Calu3 (cell line): ENCODE results near the gene FRMPD2. TPM values are rescaled to one million over a fixed set of nuclear protein-coding genes. Genes with fewer than 3 reads are reported as not detected.

Experiments used
- BruUV-seq: library from RNA; stranded (reverse); fragments of 400-500 nt; replicated peaks from 2 replicates; lab custom pipeline; 2021; lab: Mats Ljungman, UMichigan
- CTCF ChIA-PET: fragments of 300-600 bp; sonication (Branson Sonifier 250); formaldehyde crosslinking; loops from one replicate; lab custom pipeline; 2022; ENCODE audit warnings: antibody characterized with exemption; lab: Charles Lee
- DNase-seq: peaks from one replicate; pipeline ENCODE4 v3.0.0; 2022
- H3K27ac Mint-ChIP-seq: one replicate; pipeline ENCODE4 v1.8.0; 2022; ENCODE audit warnings: mixed read lengths; ENCODE audit not compliant: unreplicated experiment
- H3K27me3 Mint-ChIP-seq: one replicate; pipeline ENCODE4 v1.8.0; 2022; ENCODE audit warnings: mixed read lengths; ENCODE audit not compliant: unreplicated experiment
- H3K36me3 Mint-ChIP-seq: one replicate; pipeline ENCODE4 v1.8.0; 2022; ENCODE audit warnings: mild to moderate bottlenecking, moderate library complexity, mixed read lengths; ENCODE audit not compliant: insufficient read depth, unreplicated experiment
- H3K4me1 Mint-ChIP-seq: one replicate; pipeline ENCODE4 v1.8.0; 2022; ENCODE audit warnings: mild to moderate bottlenecking, low read depth, mixed read lengths; ENCODE audit not compliant: unreplicated experiment
- H3K4me3 Mint-ChIP-seq: one replicate; pipeline ENCODE4 v1.8.0; 2022; ENCODE audit warnings: mild to moderate bottlenecking, low read depth, moderate library complexity, mixed read lengths; ENCODE audit not compliant: unreplicated experiment
- H3K9me3 Mint-ChIP-seq: one replicate; pipeline ENCODE4 v1.8.0; 2022; ENCODE audit warnings: low read depth, mixed read lengths; ENCODE audit not compliant: unreplicated experiment
- intact Hi-C: fragments of 100-400 bp; cut with micrococcal nuclease; formaldehyde crosslinking; loops from one replicate; pipeline ENCODE4 v1.10.0; 2022; ENCODE audit not compliant: unreplicated experiment
- total RNA-seq: library from RNA; stranded (reverse); gene quantifications from 2 replicates; pipeline ENCODE4 v1.2.3, GENCODE V29; 2022
- TF ChIP-seq, protein P1 (sequence below): fragments of 200-600 bp; IDR thresholded peaks from one replicate; pipeline ENCODE4 v1.8.0; 2022; ENCODE audit warnings: antibody characterized with exemption; ENCODE audit not compliant: unreplicated experiment

The FRMPD2 gene
- total RNA-seq, 1 experiment from 2014 or later, result 1.9 TPM

- no peaks in the 10 kb centered on the region for H3K36me3 Mint-ChIP-seq
- TF ChIP-seq, protein P1, sequence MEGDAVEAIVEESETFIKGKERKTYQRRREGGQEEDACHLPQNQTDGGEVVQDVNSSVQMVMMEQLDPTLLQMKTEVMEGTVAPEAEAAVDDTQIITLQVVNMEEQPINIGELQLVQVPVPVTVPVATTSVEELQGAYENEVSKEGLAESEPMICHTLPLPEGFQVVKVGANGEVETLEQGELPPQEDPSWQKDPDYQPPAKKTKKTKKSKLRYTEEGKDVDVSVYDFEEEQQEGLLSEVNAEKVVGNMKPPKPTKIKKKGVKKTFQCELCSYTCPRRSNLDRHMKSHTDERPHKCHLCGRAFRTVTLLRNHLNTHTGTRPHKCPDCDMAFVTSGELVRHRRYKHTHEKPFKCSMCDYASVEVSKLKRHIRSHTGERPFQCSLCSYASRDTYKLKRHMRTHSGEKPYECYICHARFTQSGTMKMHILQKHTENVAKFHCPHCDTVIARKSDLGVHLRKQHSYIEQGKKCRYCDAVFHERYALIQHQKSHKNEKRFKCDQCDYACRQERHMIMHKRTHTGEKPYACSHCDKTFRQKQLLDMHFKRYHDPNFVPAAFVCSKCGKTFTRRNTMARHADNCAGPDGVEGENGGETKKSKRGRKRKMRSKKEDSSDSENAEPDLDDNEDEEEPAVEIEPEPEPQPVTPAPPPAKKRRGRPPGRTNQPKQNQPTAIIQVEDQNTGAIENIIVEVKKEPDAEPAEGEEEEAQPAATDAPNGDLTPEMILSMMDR, result no peak
- CTCF ChIA-PET, result no interaction called here
- no peak for DNase-seq
- BruUV-seq, result no TSS peak
- intact Hi-C loops, result no loop called here
- no peaks in the 10 kb centered on the region for H3K4me1 Mint-ChIP-seq
- no peak overlapping the region for H3K4me3 Mint-ChIP-seq
- H3K27ac Mint-ChIP-seq, result no peak overlapping the region
- peaks cover 4% of the 10 kb centered on the region for H3K9me3 Mint-ChIP-seq
- H3K27me3 Mint-ChIP-seq, result peaks cover 48% of the 10 kb centered on the region
These were observed 4.7 kb upstream of the FRMPD2 start for GRCh38 chr10:48279081-48279751.

GRCh38 chr10:48277093-48277492 is 2.6 kb upstream of the FRMPD2 start:
- no peaks in the 10 kb centered on the region for H3K9me3 Mint-ChIP-seq
- DNase-seq, result no peak
- CTCF ChIA-PET, result no interaction called here
- TF ChIP-seq, protein P1, result no peak
- intact Hi-C loops, result no loop called here
- no peaks in the 10 kb centered on the region for H3K4me1 Mint-ChIP-seq
- H3K36me3 Mint-ChIP-seq, result no peaks in the 10 kb centered on the region
- no TSS peak for BruUV-seq
- no peak overlapping the region for H3K4me3 Mint-ChIP-seq
- no peak overlapping the region for H3K27ac Mint-ChIP-seq
- peaks cover 39% of the 10 kb centered on the region for H3K27me3 Mint-ChIP-seq

DNA sequence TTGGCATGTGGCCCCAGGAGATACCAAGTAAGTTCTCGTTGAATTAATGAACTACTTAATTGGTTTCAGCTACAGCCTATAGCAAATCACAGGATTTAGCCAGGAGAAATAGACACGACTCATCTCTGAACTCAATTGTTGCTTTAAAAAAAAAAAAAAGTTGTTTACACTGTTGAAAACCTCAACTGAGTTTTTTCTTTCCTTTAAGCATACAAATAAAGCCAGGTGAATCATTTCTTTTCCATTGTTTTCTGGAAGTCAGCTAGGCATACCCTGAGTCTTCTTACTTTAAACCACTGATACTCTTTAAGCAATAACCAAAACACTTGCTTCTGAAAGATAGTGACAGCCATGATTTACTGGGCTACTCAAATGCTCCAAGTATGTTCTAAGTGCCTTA is 755 bp downstream of the FRMPD2 start:
- H3K4me3 Mint-ChIP-seq, result no peak overlapping the region
- peaks cover 38% of the 10 kb centered on the region for H3K27me3 Mint-ChIP-seq
- H3K27ac Mint-ChIP-seq, result no peak overlapping the region
- CTCF ChIA-PET, result no interaction called here
- BruUV-seq, result no TSS peak
- no peaks in the 10 kb centered on the region for H3K4me1 Mint-ChIP-seq
- intact Hi-C loops, result no loop called here
- no peak for DNase-seq
- H3K9me3 Mint-ChIP-seq, result no peaks in the 10 kb centered on the region
- TF ChIP-seq, protein P1, result no peak
- no peaks in the 10 kb centered on the region for H3K36me3 Mint-ChIP-seq

DNA sequence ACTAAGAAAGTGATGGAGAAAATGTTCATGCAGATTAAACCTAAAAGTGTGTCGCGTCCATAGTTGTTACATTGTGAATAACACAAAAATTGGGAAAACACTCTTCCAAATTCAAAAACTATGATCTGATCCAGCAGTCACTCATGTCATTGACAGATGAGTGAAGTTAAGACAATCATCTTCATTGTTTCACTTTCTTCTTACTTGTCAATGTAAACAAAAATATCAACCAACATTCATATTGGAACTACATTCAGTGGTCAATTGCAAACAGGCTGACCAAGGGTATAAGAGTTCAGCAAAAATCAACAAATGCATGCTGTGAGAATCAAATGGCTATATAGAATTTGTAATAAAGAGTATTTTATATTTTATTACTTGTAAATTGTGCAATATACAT is 1.8 kb downstream of the FRMPD2 start:
- no TSS peak for BruUV-seq
- CTCF ChIA-PET, result no interaction called here
- TF ChIP-seq, protein P1, result no peak
- Mint-ChIP-seq H3K4me3 (no peak overlapping the region), H3K27ac (no peak overlapping the region), H3K36me3 (no peaks in the 10 kb centered on the region), H3K9me3 (no peaks in the 10 kb centered on the region), H3K4me1 (no peaks in the 10 kb centered on the region), H3K27me3 (peaks cover 38% of the 10 kb centered on the region)
- intact Hi-C loops, result no loop called here
- no peak for DNase-seq
